GM12891 (cell line): Measurements from ENCODE around the gene NPNT.

ENCODE experiments used
- DNase-seq: peaks from one replicate; pipeline ENCODE4 v3.0.0; 2011; ENCODE audit warnings: low spot score; ENCODE audit not compliant: insufficient read length
- FAIRE-seq: peaks from 2 replicates; lab custom pipeline; 2011; peaks lifted over from hg19 to GRCh38; lab: Jason Lieb, UNC
- PAX5 ChIP-seq: IDR thresholded peaks from 2 replicates; pipeline ENCODE4 v1.6.1; 2011; ENCODE audit warnings: low read length, moderate library complexity, mild to moderate bottlenecking; ENCODE audit not compliant: insufficient read depth, severe bottlenecking
- POLR2A ChIP-seq: IDR thresholded peaks from 2 replicates; pipeline ENCODE4 v1.6.1; 2011; ENCODE audit warnings: low read depth, low read length, control low read depth
- POLR2AphosphoS5 ChIP-seq: IDR thresholded peaks from 2 replicates; pipeline ENCODE4 v1.6.1; 2011; ENCODE audit warnings: low read depth, low read length, control low read depth
- POU2F2 ChIP-seq: IDR thresholded peaks from 2 replicates; pipeline ENCODE4 v1.6.1; 2011; ENCODE audit warnings: low read depth, mild to moderate bottlenecking, control low read depth, low read length, moderate library complexity
- SPI1 ChIP-seq: IDR thresholded peaks from 2 replicates; pipeline ENCODE4 v1.6.1; 2011; ENCODE audit warnings: low read depth, low read length, control low read depth
- TAF1 ChIP-seq: IDR thresholded peaks from 2 replicates; pipeline ENCODE4 v1.6.1; 2011; ENCODE audit warnings: low read depth, low read length, control low read depth

The NPNT gene

DNA sequence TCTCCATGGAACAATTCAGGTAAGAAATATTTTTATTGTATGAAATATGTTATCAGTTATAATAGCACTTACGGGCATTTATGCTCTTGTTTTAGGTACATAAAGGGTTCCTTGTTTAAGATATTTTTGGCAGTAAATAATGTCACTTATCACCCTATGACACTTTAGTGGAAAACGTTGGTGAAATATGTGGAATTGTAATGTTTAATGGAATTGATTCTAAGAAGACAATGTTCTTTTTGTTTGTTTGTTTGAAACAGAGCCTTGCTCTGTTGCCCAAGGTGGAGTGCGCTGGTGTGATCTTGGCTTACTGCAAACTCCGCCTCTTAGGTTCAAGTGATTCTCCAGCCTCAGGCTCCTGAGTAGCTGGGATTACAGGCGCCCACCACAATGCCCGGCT is 17.4 kb downstream of the NPNT start:
- TF ChIP-seq POLR2AphosphoS5 (no peak), TAF1 (no peak), SPI1 (no peak), PAX5 (no peak), POU2F2 (no peak), POLR2A (no peak)
- DNase-seq (no peak), FAIRE-seq (no peak)

- no peak for TF ChIP-seq TAF1
- TF ChIP-seq POLR2A, result no peak
- no peak for TF ChIP-seq SPI1
- no peak for TF ChIP-seq POU2F2
- TF ChIP-seq POLR2AphosphoS5, result no peak
- no peak for TF ChIP-seq PAX5
- DNase-seq (no peak), FAIRE-seq (no peak)
Measured at GRCh38 chr4:105917171-105917685, 22.0 kb downstream of the NPNT start.

DNA sequence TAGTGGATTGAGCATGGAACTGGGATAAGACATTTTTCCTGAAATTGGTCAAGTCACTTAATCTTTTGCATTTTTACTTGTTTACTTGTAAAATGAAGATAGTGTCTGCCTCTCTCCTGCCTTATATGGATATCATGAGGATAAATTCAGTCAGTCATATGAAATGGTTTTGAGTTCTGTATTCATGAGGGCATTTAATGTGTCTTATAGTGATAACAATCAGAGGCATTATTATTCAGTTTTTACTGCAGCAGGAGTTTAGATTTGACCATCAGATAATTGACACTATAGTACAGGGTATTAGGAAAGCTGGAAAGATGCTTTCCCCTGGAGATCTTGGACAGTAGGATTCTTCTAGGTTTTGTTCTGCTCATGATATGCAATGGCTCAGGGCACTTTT is 26.0 kb downstream of the NPNT start:
- no peak for DNase-seq
- TF ChIP-seq POU2F2 (no peak), POLR2AphosphoS5 (no peak), SPI1 (no peak), TAF1 (no peak), POLR2A (no peak), PAX5 (no peak)
- FAIRE-seq, result no peak

DNA sequence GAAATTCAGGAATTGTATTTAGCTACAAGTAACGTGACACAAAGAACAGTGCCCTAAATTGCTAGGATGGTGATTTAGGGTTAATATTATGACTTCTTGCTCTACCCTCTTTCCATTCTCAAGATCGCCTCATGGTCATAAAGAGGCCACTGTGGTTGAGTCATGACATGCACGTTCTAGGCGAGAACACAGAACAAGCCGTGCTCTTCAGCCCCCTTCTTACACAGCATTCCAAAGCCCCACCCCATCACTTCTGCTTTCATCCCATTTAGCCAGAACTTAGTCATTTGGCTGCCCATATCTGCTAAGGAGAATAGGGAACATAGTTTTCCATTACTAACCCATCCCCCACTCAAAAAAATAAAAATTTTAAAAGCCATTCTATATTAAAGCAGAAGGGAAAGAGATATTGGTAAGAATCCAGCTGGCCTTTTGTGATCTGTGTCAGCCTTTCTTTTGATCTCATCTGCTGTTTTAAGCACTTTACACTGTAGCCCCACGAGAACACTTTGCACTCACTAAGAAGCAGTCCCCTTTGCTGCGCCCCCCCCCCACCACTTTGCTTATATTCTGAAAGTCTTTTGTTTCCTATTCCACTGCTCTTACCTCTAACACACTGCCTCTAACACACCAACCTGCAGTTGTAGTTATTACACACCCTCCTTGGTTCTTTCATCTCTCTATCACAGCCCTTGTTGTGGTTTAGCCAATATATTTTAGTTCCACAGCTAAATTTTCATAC is 28.4 kb downstream of the NPNT start:
- FAIRE-seq (no peak), DNase-seq (no peak)
- no peak for TF ChIP-seq POU2F2
- no peak for TF ChIP-seq PAX5
- no peak for TF ChIP-seq SPI1
- TF ChIP-seq TAF1, result no peak
- no peak for TF ChIP-seq POLR2A
- TF ChIP-seq POLR2AphosphoS5, result no peak

GRCh38 chr4:105924341-105924740 is 29.1 kb downstream of the NPNT start:
- DNase-seq (no peak), FAIRE-seq (no peak)
- TF ChIP-seq PAX5, result no peak
- no peak for TF ChIP-seq POU2F2
- TF ChIP-seq TAF1, result no peak
- TF ChIP-seq POLR2A, result no peak
- no peak for TF ChIP-seq POLR2AphosphoS5
- TF ChIP-seq SPI1, result no peak

DNA sequence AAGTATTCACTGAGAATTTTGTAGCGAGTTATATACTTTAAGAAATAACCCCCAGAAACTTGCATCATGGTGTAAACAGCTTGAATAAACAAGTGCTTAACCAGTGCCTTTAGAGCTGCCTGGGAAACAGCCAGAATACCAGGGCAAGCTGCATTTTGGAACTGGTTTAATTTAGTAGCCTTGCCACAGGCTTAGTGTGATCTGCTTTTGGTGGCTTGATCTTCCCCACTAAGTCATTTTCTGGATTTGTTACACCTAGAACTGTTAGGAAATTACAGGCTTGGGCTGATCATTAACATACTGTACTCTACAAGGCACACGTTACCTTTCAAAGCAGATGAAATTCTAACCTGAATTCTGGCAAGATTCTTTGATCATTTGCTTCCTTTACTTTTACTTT is 35.4 kb downstream of the NPNT start:
- no peak for TF ChIP-seq POLR2A
- DNase-seq (no peak), FAIRE-seq (no peak)

GRCh38 chr4:105933083-105933482 is 37.8 kb downstream of the NPNT start:
- TF ChIP-seq POLR2AphosphoS5 (no peak), SPI1 (peak; percentile 75)
- no peak for DNase-seq
- no peak for FAIRE-seq

- FAIRE-seq (no peak), DNase-seq (no peak)
- TF ChIP-seq POLR2A (no peak), TAF1 (no peak), SPI1 (no peak), POLR2AphosphoS5 (no peak), POU2F2 (no peak), PAX5 (no peak)
Measured at GRCh38 chr4:105934386-105934785, 39.1 kb downstream of the NPNT start.

GRCh38 chr4:105936901-105937300 is 41.6 kb downstream of the NPNT start:
- no peak for DNase-seq
- FAIRE-seq, result no peak
- TF ChIP-seq POU2F2 (no peak), PAX5 (no peak), POLR2AphosphoS5 (no peak), POLR2A (no peak), SPI1 (no peak), TAF1 (no peak)

DNA sequence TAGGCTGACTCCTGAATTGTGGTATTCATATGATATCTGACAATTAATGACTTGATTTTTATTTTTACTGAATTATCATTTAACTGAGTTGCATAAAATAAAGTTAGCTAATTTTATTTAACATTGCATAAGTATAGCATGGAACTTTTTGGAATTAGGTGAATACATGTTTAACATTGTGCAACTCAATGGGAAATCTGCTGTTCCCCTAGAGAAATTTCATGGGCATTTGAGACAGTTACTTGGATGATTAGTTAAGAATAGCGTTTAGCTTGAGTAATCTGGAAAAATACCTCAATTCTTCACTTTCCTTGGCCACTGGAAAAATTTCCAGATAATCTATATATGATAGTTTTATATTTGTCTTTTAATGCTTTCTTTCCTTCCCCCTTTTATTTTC is 42.5 kb downstream of the NPNT start:
- no peak for DNase-seq
- FAIRE-seq, result no peak
- TF ChIP-seq POU2F2 (no peak), SPI1 (no peak)
